GM21390 (cell line): ENCODE data around the gene OCSTAMP.

ENCODE experiments used
- ATAC-seq: cut with Tn5 transposase; IDR thresholded peaks from one replicate; pipeline ENCODE4 v1.9.1; 2021; ENCODE audit not compliant: unreplicated experiment

OCSTAMP gene

DNA sequence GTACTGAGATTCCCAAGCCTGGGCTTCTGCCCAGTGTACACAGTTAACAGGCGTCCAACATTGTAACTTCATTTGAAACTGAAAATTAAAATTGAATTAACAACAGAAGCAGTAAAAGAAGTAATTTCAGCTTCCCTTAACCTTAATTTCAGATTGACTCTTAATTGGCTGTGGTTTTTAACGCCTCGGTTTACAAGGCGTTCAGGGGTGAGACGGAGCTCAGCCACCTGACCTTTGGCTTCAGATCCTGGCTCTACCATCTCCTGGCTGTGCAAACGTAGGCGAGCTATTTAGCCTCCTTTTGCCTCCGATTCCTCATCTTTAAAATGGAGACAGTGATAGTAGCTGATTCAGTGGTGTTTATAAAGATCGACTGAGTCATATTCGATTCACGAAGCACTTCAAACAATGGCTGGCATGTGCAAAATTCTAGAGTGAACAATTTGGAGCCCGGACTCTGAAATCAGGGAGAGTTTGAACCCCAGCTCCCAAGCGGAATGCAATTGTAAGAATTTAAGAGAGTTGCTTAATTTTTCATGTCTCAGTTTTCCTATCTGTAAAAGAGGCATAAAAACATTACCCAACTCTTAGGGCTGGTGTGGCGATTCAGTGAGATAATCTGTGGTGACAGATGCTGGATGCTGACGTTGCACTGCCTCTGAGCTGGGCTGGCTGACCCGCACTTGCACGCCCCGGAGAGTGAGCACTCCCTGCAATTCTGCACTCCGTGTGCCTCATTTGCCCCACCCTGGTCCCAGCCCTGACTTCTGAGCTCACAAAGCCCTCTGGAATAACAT, 23.5 kb upstream of the OCSTAMP start:
- ATAC-seq = no peak

DNA sequence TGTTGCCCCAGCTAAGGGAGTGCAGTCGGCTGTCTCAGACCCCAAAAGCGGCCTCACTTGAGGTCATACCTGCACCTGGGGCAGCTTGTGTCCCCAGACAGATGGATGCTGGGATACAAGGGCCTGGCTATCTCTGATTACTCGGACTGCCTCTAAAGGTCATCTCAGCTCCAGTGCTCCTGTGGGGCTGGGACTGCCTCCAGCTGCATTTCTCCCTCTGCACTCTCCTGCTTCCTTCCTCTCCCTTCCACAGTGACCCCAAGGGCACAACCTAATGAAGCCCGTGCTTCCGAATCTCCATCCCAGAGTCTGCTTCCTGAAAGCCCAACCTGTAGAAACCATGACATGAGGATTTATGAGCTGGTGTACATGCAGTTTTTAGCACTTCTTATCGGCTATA, 22.8 kb upstream of the OCSTAMP start:
- no peak for ATAC-seq

- ATAC-seq = no peak
These were observed 22.3 kb upstream of the OCSTAMP start for GRCh38 chr20:46572790-46573189.

- no peak for ATAC-seq
These were observed 21.7 kb upstream of the OCSTAMP start for GRCh38 chr20:46572153-46572552.

DNA sequence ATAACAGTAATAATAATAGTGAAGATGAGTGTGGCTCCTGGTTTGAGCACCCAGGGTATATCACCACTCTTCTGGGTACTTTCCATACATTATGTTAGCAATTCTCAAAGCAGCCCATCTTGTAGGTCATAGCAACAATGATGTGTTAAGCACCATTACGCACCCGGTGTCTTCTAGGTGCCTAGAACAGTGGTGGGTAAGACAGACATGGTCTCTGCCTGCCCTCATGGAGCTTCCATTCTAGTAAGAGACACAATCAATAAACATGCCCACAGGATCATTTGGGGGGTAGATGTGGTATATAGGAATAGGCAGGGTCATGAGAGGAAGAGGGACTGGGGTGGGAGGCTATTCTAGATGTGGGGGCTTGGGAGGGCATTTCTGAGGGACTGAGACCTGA, 21.0 kb upstream of the OCSTAMP start:
- no peak for ATAC-seq

DNA sequence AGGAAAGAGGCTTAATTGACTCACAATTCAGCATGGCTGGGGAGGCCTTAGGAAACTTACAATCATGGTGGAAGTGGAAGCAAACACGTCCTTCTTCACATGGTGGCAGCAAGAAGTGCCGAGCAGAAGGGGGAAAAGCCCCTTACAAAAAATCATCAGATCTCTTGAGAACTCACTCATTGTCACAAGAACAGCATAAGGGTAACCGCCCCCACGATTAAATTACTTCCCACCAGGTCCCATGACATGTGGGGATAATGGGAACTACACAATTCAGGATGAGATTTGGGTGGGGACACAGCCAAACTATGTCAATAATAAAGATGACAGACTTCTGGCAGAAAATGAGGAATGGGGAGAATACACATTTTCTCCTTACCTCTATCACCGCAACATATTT, 20.5 kb upstream of the OCSTAMP start:
- no peak for ATAC-seq

GRCh38 chr20:46569961-46570360, 19.5 kb upstream of the OCSTAMP start:
- no peak for ATAC-seq

GRCh38 chr20:46568570-46569129, 18.2 kb upstream of the OCSTAMP start:
- no peak for ATAC-seq

DNA sequence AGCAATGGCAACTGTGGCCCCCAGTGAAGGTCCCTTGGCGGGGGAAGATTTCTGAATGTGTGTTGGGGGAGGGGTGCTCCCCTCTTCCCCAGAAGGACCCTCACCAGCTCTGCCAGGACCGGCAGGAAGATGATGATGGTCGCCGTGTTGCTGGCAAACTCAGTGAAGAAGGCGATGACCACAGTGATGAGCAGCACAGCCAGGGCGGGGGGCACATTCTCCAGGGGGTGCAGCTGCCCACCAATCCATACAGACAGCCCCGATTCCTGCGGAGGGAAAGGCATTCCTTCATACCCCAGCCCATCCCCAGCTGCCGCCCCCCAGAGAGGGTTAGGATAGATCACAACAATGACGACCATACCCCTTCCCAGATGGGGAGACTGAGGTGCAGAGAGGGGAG, 15.7 kb upstream of the OCSTAMP start:
- ATAC-seq = no peak

DNA sequence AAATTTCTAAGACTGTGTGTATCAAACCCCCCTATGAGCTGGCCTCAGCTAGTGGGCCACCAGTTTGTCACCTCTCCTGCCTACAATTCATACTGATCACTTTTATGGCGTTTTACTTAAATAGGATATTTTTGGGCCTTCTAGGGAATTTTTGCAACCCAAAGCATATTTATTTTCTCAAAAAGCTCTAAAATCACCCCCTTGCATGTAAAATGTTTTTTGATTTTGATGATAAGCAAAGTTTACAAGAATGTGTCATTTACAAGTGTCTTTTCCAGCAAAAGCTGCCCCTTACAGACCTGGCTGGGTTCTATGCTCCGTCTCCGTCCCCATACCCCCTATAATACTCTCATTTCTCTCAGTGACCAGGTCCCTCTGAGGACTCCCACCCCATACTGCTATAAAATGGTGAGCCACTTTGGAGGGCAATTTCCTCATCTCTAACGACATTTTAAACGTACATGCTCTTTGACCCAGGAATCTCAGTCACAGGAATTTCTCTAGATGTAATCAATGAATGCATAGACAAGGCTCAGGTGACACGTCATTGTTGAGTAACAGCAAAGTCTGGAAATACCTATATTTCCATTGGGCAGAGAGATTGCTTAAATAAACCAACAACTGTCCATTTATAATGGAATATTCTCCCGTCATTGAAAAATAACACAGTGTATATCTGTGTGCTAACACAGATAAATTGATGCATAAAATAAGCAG, 13.9 kb upstream of the OCSTAMP start:
- ATAC-seq = no peak

DNA sequence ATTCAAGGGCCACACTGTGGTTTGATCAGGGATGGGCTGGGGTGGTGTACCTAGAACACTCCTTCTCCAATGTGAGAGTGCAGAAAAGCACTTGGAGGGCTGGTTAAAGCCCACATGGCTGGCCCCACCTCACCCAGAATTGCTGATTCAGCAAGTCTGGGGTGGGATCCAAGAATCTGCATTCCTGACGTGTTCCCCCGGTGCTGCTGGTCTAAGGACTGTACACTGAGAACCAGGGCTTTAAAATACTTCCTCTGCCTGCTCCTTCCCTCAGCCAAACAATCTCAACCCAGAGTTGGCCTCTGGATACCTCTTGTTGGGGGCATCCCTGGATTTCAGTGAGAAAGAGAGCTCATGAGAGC, 13.4 kb upstream of the OCSTAMP start:
- no peak for ATAC-seq

- no peak for ATAC-seq
These were observed 12.9 kb upstream of the OCSTAMP start for GRCh38 chr20:46563170-46563859.

DNA sequence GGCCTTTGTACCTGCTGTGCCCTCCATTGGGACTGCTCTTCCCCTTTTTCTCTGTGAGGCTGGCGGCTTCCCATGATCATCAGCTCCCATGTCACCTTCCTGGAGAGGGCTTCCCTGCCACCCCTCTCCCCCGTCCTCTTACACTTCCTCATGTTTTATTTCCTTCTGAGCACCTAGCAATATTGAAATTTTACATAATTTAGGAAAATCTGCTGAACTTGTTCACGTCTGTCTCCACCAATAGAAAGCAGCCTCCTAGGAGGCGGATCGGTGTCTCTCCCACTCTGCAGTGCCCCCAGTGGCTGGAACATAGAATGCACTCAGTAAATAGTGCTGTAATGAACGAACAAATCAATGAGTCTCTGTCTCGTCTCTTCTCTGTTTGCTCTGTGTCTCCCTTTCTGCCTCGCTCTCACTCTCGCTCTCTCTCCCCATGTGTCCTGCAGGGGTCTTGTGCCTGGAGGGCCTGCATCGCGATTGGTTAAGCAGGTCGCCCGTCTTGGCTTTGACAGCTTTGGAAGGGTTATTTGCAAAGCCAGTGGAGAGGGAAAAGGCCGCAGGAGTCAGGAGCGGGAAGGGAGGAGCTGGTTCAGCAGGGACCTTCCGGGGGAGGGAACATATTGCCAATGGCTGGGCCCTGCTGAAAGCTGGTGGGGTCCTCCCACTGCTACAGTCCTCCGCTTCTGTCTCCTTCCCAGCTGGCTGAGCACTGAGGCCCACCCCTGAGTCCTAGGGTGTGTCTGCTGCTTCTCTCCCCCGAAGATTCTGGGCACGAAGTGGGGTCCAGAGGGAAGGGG, 12.1 kb upstream of the OCSTAMP start:
- peak; percentile 70 for ATAC-seq

DNA sequence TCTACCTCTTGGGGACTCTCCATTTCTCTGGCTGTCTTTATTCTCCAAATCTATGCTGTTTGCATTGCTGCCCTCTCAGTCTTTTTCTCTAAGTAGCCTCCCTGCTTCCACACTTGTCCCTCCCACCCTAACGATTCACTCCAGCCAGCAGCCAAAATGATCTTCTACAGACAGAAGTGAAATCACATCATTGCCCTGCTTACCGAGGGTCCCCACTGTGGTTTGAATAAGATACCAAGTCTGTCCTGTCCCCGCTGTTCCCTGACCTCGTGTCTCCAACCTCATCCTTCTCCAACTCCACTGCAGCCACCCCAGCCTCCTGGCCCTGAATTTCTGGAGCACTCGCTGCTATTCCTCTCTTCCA, 11.5 kb upstream of the OCSTAMP start:
- ATAC-seq = no peak

GRCh38 chr20:46559685-46560440, 9.4 kb upstream of the OCSTAMP start:
- no peak for ATAC-seq

DNA sequence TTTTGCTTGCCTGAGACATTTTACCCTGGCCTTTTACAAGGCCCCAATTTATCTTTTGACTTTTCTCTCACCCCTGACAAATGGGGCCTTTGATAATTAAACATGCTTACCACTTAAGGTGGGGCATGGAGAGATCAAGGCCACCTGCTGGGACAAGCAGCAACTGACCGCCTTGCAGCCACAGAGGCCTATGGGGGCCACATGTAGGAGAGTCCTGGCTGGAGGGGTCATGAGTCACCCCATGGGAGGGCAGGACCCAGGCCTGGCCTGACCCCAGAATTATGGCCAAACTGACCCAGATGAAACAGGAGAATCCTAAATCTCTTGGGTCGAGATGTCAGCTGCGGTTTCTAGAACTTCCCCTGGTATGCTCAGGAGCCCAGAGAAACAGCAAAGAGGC, 8.5 kb upstream of the OCSTAMP start:
- ATAC-seq = no peak

DNA sequence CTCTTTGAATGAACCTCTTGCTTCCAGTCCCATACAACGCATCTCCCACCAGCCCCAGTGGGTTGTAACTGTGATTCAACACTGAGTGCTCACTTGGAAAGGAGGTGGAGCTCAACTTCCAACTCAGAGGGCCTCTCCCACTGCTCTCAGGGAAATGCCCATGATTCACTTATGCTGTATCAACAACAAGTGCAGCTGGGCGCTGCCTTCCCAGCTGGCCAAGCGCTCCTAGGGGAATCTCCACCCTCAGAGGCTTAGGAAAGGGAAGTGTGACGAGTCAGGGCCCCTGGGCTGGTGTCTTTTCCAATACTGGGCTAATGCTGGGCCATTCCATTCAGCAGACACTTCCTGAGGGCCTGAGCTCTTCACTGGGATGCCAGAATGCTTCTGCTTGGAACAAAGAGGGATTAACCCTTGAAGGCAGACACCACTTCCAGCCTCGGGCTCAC, 8.1 kb upstream of the OCSTAMP start:
- no peak for ATAC-seq

- ATAC-seq = no peak
These were observed 6.9 kb upstream of the OCSTAMP start for GRCh38 chr20:46557231-46557956.

DNA sequence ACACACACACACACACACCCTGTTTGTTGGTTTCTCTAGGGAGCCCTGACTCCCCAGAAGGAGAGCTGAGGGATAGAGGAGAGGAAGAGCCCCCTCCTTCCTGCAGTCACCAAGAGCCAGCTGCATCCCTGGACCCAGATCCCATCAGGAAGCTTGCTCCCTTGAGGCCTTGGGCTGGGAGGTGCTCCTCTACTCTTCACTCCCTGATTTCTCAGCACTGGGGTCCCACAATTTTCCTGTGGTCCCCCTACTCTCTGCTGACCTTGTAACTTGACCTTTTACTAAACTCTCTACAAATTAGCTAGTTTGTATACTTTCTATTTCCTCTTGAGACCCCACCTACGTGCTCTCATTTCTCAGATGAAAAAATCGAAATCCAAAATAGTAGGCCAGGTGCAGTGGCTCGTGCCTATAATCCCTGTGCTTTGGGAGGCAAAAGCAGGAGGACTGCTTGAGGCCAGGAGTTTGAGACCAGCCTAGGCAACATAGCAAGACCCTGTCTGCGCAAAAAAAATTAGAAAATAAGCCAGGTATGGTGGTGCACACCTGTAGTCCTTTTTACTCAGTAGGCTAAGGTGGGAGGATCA, 5.0 kb upstream of the OCSTAMP start:
- ATAC-seq = no peak
